Vagina (tissue), 2 donors: Measurements from ENCODE around the gene TRMU.

Source experiments
- POLR2A ChIP-seq, 2 donors: fragments of 450-650 bp; IDR thresholded peaks; one replicate each; pipeline ENCODE4 v1.6.1; 2017; ENCODE audit warnings: antibody characterized with exemption in 2 of 2, mild to moderate bottlenecking in 2 of 2, moderate library complexity in 2 of 2
- POLR2AphosphoS5 ChIP-seq, 2 donors: sonication (generic); formaldehyde crosslinking; IDR thresholded peaks; one replicate each; pipeline ENCODE4 v1.9.0; 2017; ENCODE audit warnings: antibody characterized with exemption in 2 of 2, mild to moderate bottlenecking in 2 of 2, low read depth in 1 of 2; ENCODE audit not compliant: insufficient read depth in 1 of 2
- TF ChIP-seq, protein P1 (sequence below), 3 experiments: fragments of 450-650 bp in 2 of 3; fragments of 200-600 bp in 1 of 3; sonication (generic) in 1 of 3; IDR thresholded peaks; one replicate each; pipeline ENCODE4 v1.5.1; 2017 to 2019; ENCODE audit warnings: antibody characterized with exemption in 3 of 3, mild to moderate bottlenecking in 2 of 3, moderate library complexity in 2 of 3

DNA sequence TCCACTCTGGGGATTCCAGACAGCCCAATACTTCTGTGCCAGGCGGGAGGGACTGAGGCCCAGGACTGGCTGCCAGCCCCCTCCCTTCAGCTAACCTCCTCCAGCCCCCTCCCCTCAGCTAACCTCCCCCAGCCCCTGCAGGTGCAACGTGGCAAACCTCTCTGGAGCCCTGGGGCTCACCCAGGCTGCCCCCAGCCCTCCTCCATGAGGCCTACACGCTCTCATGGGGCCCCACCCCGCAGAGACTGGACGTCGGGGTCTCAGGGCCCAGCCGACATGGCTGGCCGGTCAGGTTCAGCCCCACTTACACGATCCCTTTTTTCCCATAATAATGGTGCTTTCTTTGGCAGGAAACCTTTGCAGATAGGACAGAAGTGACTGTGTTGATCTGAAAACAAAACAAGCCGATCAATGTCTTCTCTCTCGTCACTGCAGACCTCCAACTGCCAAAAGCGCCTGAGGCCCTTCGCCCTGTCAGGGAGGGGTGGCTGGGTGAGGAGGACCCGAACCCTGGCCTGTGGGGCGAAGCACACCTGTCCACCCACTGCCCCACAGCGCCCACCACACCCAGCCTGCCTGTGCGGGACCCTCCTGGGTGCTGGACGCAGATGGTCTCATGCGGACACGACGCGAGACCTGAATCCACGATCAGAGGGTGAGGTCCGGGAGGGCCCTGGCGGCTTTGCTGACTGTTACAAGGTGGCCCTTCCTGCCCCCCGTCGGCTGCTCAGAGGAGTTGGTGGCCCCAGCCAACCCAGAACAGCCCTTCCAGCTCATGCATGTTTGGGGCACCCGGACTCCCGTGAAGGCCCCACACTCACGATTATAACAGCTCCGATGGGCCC, 33.6 kb downstream of the TRMU start:
- TF ChIP-seq, protein P1, sequence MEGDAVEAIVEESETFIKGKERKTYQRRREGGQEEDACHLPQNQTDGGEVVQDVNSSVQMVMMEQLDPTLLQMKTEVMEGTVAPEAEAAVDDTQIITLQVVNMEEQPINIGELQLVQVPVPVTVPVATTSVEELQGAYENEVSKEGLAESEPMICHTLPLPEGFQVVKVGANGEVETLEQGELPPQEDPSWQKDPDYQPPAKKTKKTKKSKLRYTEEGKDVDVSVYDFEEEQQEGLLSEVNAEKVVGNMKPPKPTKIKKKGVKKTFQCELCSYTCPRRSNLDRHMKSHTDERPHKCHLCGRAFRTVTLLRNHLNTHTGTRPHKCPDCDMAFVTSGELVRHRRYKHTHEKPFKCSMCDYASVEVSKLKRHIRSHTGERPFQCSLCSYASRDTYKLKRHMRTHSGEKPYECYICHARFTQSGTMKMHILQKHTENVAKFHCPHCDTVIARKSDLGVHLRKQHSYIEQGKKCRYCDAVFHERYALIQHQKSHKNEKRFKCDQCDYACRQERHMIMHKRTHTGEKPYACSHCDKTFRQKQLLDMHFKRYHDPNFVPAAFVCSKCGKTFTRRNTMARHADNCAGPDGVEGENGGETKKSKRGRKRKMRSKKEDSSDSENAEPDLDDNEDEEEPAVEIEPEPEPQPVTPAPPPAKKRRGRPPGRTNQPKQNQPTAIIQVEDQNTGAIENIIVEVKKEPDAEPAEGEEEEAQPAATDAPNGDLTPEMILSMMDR (IDR thresholded peaks at IDR 0.05): no peak
- TF ChIP-seq POLR2A (IDR thresholded peaks at IDR 0.05): no peak
- no peak for TF ChIP-seq POLR2AphosphoS5 (IDR thresholded peaks at IDR 0.05; ENCODE audit: insufficient read depth in 1 of 2, low read depth in 1 of 2)
